ENCODE results near the gene TBC1D25. TPM values are rescaled to one million over a fixed set of nuclear protein-coding genes. Genes with fewer than 3 reads are reported as not detected.
A peak's percentile ranks its signal among the peaks of the same experiment; 100 is the strongest.

TBC1D25 gene
- total and polyA plus RNA-seq, 7 donors = 9.3 to 18.4 (median 12.1) TPM

GRCh38 chrX:48508400-48509244 lies 30.9 kb upstream of the TBC1D25 start, which contains the start of gene PORCN:
Gene PORCN, plus strand, starts transcription at chrX:48508992. Its CDS starts 829 bp downstream, at chrX:48509821.
- no peaks in the 10 kb centered on the region for H3K9me3 ChIP-seq
- TF ChIP-seq, protein P1, sequence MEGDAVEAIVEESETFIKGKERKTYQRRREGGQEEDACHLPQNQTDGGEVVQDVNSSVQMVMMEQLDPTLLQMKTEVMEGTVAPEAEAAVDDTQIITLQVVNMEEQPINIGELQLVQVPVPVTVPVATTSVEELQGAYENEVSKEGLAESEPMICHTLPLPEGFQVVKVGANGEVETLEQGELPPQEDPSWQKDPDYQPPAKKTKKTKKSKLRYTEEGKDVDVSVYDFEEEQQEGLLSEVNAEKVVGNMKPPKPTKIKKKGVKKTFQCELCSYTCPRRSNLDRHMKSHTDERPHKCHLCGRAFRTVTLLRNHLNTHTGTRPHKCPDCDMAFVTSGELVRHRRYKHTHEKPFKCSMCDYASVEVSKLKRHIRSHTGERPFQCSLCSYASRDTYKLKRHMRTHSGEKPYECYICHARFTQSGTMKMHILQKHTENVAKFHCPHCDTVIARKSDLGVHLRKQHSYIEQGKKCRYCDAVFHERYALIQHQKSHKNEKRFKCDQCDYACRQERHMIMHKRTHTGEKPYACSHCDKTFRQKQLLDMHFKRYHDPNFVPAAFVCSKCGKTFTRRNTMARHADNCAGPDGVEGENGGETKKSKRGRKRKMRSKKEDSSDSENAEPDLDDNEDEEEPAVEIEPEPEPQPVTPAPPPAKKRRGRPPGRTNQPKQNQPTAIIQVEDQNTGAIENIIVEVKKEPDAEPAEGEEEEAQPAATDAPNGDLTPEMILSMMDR (IDR thresholded peaks at IDR 0.05) = no peak
- no peaks in the 10 kb centered on the region for H3K36me3 ChIP-seq (ENCODE audit: insufficient read depth in 1 of 2, low read depth in 1 of 2)
- peaks cover 0 to 5% (median 0%) of the 10 kb centered on the region in 3 donors for H3K27me3 ChIP-seq (ENCODE audit: insufficient read depth in 3 of 3, low read length in 2 of 3)
- DNase-seq (peak; percentile 84 to 91), ATAC-seq (peak; percentile 93 to 98 (median 95))
- 0 to 38% (median 0%) methylated on average over 28 to 64 of the region's 65 CpGs for WGBS, 3 donors
- no peaks in the 10 kb centered on the region for H3K4me1 ChIP-seq
- intact Hi-C loops (cut with DNase I) = no loop called here
- H3K27ac ChIP-seq = peak within 1 kb of the TSS; percentile 80
- peak within 1 kb of the TSS; percentile 74 for H3K4me3 ChIP-seq

DNA sequence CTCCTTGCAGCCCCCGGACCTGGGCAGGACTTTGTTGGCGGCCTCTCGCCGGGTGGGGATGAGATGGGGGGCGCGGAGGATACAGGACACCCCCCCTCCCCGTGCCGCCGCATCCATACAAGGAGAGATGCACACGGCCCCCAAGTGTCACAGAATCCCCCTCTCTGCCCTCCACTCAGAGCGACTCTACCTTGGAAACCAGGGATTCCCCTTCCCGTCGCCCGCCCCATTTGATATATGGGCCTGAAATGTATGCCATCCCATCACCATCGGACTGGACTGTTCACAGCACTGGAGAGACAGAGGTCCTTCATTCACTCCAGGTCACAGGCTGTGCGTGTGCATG lies 30.3 kb upstream of the TBC1D25 start:
- ATAC-seq = peak in 2 of 4 donors; percentile 6 to 26
- intact Hi-C loops (cut with DNase I) = no loop called here
- peaks cover 0 to 5% (median 0%) of the 10 kb centered on the region in 3 donors for H3K27me3 ChIP-seq (ENCODE audit: insufficient read depth in 3 of 3, low read length in 2 of 3)
- TF ChIP-seq, protein P1 (IDR thresholded peaks at IDR 0.05) = no peak
- no peaks in the 10 kb centered on the region for H3K9me3 ChIP-seq
- peak overlapping the region; percentile 80 for H3K27ac ChIP-seq
- no peak for DNase-seq
- no peaks in the 10 kb centered on the region for H3K36me3 ChIP-seq (ENCODE audit: insufficient read depth in 1 of 2, low read depth in 1 of 2)
- H3K4me3 ChIP-seq = peak overlapping the region; percentile 74
- 0 to 30% (median 2%) methylated on average over 7 to 16 of the region's 16 CpGs for WGBS, 3 donors
- H3K4me1 ChIP-seq = no peaks in the 10 kb centered on the region

GRCh38 chrX:48509619-48510018 lies 29.9 kb upstream of the TBC1D25 start:
- intact Hi-C loops (cut with DNase I) = loop anchor here in 1 of 2 donors (10.0 kb wide), 1 partner anchor 425 kb away; no protein-coding TSS in a partner anchor

DNA sequence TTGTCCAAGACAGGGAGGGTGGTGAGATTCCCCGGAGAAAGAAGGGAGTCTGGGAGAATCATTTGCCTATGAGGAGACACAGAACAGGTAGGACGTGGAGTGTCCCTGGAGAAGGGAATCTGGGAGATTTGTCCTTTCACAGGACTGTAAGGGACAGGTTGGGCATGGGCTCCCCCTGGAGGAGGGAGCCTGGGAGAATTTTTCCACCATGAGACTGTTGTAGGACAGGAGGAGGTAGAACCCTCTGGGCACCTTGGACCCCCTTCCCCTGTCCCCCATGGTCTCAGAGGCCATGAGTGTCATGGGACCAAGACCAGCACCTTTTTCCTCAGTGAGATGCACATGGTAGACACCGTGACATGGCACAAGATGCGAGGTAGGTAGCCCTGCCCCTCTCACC lies 28.0 kb upstream of the TBC1D25 start:
- DNase-seq = no peak
- TF ChIP-seq, protein P1 (IDR thresholded peaks at IDR 0.05) = no peak
- H3K27me3 ChIP-seq (ENCODE audit: insufficient read depth in 3 of 3, low read length in 2 of 3) = peaks cover 0 to 5% (median 0%) of the 10 kb centered on the region in 3 donors
- no peaks in the 10 kb centered on the region for H3K9me3 ChIP-seq
- no peak overlapping the region for H3K4me3 ChIP-seq
- intact Hi-C loops (cut with DNase I) = loop anchor here in 1 of 2 donors (10.0 kb wide), 1 partner anchor 427 kb away; no protein-coding TSS in a partner anchor
- H3K36me3 ChIP-seq (ENCODE audit: insufficient read depth in 1 of 2, low read depth in 1 of 2) = no peaks in the 10 kb centered on the region
- ATAC-seq = no peak
- WGBS, 3 donors = 57 to 81% (median 81%) methylated on average over 2 to 4 of the region's 4 CpGs
- H3K4me1 ChIP-seq = no peaks in the 10 kb centered on the region
- no peak overlapping the region for H3K27ac ChIP-seq

More at GRCh38 chrX:48509619-48510018, 29.9 kb upstream of the TBC1D25 start:
- Histone ChIP-seq H3K36me3 (ENCODE audit: insufficient read depth in 1 of 2, low read depth in 1 of 2) (no peaks in the 10 kb centered on the region), H3K27me3 (ENCODE audit: insufficient read depth in 3 of 3, low read length in 2 of 3) (peaks cover 0 to 5% (median 0%) of the 10 kb centered on the region in 3 donors), H3K4me3 (peak overlapping the region; percentile 74), H3K4me1 (no peaks in the 10 kb centered on the region), H3K27ac (no peak overlapping the region), H3K9me3 (no peaks in the 10 kb centered on the region)
- no peak for DNase-seq
- ATAC-seq = no peak
- TF ChIP-seq, protein P1 (IDR thresholded peaks at IDR 0.05) = no peak
- 43 to 58% (median 52%) methylated on average over 10 to 11 of the region's 11 CpGs for WGBS, 3 donors

Measured in psoas muscle (tissue), 8 donors.